ENCODE data around the gene TMEM178B. TPM values are rescaled to one million over a fixed set of nuclear protein-coding genes. Genes with fewer than 3 reads are reported as not detected.

Gene TMEM178B
- total RNA-seq, 1 experiment from 2014 or later = 0.34 TPM

DNA sequence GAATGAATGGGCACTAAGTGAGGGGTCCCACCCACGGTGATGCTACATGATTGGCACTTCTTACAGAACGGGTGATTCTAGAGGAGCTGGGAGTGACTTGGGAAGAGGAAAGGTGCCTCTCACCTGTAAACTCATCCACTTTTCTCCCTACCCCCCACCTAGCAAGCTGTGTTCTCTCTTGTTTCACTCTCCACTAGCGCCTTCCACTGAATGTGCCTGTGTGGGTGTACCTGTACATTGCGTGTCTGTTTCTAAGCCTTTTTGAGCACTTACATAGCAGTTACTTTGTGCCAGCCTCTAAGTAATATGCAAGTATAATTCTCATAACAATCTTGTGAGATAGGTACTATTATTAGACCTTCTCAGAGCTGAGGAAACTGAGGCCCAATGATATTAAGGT is 343.6 kb downstream of the TMEM178B start:
- DNase-seq (ENCODE audit: low read depth) = no peak

DNA sequence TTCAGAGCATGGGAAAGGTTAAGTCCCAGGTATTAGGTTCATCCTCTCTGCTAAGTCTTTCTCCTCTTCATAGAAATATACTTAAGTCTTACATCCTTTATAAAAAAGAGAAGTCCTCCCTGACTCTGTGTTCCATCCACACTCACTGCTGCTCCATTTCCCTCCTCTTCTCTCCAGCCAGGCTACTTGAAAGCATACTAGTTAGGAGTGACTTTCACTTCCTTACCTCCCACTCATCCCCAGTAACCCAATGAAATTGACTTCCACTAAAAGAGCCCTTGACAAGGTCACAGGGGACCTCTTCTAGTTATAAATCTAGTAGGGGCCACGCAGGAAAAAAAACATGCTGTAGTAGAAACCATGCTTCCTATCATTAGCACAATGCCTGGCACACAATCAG is 344.2 kb downstream of the TMEM178B start:
- DNase-seq (ENCODE audit: low read depth) = no peak

DNA sequence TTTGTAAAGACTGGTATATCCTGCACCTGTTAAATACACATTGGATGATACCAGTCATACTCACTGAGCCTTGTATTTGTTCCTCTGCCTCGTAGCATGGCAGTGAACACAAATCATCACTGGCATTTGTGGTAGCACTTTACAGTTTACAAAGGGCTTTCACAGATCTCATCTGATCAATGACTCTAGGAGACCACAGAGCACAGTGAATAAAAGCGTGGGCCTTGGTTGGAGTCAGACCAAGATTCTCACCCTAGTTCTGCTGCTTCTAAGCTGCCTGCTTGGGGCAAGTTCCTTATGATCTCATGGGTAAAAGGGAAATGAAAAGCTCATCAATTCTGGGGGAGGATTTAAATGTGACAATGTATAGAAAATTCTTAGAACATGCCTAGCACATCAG is 347.4 kb downstream of the TMEM178B start:
- DNase-seq (ENCODE audit: low read depth) = no peak

DNA sequence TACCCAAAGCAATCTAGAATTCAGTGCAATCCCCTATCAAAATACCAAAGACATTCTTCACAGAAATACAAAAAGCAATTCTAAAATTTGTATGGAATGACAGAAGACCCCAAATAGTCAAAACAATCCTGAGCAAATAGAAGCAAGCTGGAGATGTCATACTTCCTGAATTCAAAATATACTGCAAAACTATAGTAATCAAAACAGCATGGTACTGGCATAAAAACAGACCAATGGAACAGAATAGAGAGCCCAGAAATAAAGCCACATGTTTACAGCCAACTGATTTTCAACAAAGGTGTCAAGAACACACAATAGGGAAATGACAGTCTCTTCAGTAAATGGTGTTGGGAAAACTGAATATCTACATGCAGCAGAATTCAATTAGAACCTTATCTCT is 353.3 kb downstream of the TMEM178B start:
- no peak for DNase-seq (ENCODE audit: low read depth)

DNA sequence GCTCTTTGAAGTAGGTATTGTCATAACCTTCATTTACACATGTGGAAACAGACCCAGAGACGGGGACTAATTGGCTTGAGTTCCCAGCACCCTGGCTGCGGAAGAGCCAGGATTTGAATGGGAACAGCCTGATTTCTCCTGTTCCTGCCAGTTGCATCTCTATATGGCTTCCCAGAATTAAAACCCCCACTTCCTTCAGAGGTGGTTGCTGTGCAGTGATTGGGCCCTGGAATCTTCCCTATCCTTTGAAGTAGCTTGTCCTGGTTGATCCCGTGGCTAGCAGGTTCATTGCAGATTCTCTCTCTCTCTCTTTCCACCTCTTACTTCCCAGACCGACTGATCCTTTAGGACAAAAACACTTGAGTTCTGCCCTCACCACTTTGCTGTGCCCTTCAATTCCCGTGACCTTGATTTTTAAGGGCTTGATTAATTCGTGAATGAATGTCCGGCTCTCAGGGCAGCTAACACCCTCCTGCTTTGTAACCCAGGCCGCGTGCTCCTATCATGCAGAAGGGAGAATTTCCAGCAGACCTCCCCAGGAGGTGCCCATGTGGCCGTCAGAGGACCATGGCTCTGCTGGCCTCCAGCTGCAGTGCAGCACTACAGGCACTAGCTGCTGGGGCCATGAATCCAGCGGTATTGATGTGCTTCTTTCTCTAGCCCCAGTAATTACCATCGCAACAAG is 356.7 kb downstream of the TMEM178B start:
- no peak for DNase-seq (ENCODE audit: low read depth)

DNA sequence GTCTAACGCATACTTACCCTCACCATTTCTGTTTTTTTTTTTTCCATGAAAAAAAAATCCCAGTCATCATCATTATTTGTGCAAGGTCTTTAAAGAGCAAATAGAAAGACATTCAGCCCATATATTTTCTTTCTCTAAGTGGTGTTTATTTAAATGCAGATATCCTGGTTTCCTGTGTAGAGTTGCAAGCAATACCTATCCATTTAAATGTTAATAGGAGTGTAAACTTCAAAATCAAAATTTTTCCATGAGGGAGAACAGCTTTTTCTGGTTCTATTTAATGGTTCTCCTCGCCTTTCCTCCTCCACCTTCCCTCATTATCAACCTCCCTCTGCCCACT is 357.2 kb downstream of the TMEM178B start:
- DNase-seq (ENCODE audit: low read depth) = no peak

DNA sequence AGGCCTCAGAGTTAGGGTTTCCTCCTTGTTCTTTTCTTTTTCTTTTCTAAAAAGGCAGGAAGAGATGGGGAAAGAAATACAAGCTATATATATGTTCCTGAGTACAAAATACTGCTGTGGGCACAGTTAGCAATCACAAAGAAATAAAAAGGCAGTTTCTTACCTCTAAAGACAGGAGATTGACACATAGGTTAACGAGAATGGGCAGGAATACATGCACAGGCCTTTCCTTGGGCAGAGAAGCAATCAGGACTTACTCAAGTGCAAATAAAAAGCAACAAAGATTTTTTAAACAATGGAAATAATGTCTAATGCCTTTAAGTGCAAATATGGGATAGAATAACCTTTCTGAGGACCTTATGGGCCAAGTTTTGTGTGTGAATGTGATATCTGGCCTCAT is 357.8 kb downstream of the TMEM178B start:
- no peak for DNase-seq (ENCODE audit: low read depth)

DNA sequence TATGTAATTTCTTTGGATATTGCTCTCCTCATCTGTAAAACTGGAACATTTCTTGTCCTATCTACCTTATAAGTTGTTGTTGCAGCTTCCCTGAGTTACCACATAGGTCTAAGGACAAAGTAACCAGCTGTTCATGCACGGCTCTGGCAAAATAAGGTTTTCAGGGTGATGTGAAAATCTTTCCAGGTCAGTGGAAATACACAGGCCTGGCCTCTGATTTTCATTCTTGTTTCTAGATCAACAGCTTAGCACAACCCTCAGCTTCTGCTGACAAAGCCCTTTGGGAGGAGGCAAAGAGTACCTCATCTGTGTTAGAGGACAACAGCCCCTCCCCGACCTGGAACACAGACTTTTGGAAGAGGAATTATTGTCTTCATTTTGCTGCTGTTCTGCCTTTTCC is 359.8 kb downstream of the TMEM178B start:
- no peak for DNase-seq (ENCODE audit: low read depth)

DNA sequence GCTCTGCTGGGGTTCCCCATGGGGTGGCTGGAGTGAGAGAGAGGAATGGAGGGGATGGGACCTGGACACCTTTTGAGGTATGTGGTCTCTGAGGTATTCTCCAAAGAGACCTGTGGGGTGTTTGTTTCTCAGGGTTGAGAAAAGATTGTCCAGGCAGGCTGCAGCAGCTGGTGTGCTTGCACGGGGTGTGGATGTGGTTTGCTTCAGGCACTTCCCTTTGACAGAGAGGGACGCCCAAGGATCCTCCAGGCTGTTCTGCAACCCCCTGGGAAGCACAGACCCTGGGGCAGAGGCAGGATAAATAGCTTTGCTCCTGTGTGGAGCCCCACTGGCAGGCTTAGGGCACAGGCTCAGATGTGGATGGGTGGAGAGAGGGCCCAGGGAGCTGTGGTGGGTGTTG is 362.3 kb downstream of the TMEM178B start:
- no peak for DNase-seq (ENCODE audit: low read depth)

DNA sequence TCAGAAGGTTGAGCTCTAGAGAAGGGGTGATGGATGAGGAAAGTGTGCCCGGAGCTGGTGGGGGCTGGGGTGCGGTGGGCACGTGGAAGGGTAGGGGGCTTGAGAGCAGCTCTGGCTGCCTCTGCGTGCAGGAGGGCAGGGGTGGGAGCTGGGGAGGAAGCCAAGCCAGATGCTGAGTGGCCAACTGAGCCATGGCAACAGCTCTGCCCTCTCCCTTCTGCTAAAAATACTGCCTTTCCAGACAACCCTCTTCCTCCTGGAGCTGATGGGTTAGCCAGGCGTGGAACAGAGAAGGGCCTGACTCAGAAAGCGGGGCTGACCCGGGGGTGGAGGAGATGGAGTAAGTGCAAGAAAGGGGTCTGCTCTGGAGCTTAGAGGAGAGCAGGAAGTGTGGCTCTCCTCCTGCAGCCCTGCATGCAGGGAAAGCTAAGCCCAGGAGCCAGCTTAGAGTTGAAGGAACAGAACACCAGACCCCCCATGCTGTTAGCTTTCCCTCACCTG is 362.8 kb downstream of the TMEM178B start:
- DNase-seq (ENCODE audit: low read depth) = no peak

DNA sequence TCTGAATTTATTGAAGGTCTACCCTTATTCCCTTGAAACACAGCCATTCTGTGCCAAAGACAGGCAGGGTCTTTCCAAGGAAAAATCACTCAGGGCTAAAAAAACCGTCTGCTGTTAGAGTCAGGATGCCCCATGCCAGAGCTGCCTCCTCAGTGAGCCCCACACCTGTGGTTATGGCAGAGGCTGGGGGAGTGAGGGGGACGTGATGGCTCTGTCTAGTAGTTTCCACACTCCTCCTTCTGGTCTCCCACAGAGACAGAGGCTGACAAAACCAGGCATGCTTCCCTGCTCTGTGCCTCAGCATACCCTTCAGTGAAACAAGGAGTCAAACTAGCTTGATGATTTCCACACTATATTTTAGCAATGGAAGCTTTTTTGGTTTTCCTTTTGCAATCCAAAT is 365.3 kb downstream of the TMEM178B start:
- no peak for DNase-seq (ENCODE audit: low read depth)

DNA sequence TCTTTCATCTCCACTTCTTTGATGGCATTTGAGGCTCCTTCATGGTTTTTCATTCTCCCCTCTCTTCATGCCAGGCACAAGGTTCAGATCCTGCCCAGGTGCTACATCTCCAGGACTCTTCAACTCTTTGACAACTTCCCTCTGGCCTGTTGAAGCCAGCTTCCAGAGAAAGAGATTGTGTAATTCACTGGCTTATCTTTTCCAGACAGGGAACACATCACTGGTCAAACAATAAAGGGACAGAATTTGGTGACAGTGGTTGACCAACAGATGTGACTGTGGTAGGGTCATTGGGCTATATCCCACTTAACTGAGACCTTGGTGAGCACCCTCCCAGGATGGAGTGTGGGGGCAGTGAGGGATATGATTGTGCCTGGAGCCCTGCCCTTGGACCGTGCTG is 365.9 kb downstream of the TMEM178B start:
- no peak for DNase-seq (ENCODE audit: low read depth)

DNA sequence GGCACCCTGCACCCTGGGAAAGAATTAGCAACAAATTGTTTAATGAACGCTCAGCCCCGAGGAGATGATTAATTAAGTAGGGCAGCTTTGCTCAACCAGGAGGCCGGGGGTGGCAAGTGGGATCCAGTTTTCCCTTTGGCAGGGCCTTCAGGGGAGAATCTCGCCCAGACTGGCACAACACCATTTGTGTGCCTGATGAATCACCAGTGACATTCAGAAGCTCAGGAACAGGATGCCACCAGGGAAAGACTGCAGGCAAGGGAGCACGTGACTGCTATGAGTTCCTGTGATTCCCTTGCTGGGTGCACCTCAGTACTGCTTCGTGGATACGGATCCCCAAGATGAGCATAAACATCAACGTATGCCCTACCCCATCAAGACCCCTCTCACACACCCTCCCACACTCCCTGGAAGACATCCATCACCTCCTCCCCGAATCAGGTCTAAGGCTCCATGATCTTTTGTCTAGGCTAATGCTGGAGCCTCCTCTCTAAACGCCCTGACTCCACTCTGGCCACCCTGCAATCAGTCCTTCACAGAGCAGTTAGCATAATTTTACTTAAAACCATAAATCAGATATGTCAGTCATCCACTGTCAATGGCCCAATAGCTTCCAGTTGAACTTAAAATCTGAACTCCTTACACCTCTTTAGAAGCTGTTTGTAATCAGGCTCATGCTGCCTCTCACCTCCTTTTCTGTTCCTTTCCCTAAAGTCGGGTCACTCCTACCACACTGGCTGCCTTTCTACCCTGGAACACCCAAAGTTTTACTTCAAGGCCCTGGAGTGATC is 368.2 kb downstream of the TMEM178B start:
- peak; percentile 19 for DNase-seq (ENCODE audit: low read depth)

DNA sequence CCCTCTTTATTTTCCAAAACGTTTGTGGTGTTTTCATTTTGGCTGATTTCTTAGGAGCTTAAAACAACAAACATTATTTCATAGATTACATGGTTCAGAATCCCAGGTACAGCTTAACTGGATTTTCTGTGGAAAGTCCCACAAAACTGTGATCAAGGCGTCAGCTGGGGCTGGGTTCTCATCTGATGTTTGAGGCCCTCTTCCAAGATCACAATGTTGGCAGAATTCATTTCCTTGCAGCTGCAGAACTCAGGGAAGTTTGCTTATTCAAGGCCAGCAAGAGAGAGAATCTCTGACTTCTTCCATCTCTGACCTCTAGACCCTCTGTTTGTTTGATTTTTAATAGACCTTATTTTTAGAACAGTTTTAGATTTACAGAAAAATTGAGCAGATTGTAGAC is 368.9 kb downstream of the TMEM178B start:
- no peak for DNase-seq (ENCODE audit: low read depth)

DNA sequence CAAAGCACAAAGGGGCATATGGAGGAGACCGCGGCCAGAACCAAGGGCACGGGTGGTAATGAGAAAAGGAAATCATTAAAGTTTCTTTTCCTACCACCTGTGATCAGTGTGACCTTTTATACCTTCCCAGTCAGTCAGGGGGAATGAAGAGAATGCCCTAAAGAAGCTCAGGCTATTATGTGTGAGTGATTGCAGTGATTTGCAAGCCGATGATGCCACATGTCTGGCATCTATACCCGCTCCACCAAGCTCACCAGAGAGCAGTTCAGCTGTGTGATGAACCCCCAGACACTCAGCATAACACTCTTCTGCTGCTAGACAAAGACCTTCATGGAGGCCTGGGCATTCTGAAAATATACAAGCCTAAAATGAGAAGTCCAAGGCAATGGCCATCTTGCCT is 371.1 kb downstream of the TMEM178B start:
- no peak for DNase-seq (ENCODE audit: low read depth)

DNA sequence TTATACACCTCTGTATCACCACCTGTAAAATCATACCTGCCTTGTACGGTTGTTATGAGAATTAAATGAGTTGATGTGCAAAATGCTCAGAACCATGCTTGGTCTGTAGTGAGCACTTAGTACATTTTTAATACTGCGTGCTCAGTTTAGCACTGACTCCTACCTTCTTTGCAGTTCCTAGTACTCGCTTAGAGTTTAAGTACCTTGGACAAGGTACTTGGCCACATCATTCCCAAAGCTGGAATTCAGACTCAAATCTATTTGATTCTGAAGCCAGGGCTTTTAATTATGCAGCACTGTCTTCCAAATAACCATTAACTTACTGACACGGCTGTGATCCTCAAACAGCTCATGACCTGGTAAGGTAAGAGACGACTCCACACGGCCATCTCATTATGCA is 377.4 kb downstream of the TMEM178B start:
- no peak for DNase-seq (ENCODE audit: low read depth)

DNA sequence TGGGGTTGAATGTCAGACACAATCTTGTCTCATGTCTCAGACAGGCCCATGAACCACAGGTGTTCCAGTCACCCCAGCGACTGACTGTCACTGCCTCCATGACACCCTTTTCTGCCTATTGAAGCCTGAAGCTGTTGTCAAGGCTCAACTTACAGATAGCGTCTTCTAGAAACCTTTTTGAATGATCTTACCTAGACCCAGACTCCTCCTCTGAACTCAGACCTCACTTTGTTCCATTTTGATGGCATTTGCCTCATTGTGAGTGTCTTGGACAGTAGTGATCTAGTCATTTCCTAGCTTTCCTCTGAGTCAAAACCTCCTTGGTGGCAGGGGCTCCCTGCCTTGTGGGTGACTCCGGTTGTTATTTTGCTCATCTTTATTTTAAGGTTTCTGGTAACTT is 379.0 kb downstream of the TMEM178B start:
- DNase-seq (ENCODE audit: low read depth) = no peak

DNA sequence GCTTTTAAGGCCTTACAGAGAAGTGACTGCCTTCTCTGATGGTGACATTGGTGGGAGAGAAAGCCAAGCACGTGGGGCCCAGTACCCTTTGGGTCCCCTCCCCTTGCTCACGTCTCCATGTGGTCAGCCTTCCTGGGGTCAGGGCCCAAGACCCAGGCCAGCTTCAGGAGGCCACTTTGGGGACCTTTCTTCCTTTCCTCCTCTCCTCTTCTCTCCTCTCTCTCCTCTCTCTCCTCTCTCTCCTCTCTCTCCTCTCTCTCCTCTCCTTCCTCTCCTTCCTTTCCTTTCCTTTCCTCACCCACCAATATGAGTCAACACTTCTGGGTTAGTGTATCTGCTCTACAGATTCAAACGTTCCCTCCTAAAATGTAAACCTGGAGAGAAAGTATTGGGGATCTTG is 380.5 kb downstream of the TMEM178B start:
- no peak for DNase-seq (ENCODE audit: low read depth)

DNA sequence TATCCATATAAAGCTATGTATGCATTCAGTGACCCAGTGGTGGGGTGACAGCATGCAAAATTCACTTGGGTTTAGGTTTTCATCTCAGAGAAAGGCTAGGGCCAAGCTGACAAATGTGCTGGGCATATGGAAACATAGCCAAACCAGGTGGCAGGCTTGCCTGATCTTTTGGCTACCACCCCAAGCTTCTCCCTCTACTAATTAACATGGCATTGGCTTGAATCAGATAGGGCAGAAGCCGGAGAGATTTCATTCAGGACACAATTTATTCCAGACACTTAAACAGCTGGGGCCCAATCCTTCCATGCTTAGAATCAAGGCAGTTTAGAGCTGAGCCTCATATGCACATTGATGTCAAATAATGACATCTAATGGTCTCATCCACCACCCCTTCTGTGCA is 381.9 kb downstream of the TMEM178B start:
- DNase-seq (ENCODE audit: low read depth) = no peak

DNA sequence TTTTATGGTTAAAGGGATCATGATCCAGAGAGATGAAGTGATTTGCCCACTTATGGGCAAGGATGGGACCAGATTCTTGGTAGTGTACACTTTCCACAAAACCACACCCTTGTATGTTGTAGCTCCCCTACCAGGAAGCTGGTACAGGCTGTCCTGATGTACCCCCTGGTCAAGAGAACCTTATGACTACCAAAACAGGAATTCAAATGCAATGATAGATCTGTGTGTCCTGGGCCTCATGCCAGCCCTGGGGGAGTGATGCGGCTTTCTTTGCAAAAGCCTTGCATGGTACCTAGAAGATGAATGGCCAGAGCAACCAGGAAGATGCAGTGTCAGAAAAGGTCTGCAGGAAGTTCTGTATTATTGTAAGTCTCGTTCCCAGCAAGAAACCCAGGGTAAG is 382.4 kb downstream of the TMEM178B start:
- DNase-seq (ENCODE audit: low read depth) = peak; percentile 48

DNA sequence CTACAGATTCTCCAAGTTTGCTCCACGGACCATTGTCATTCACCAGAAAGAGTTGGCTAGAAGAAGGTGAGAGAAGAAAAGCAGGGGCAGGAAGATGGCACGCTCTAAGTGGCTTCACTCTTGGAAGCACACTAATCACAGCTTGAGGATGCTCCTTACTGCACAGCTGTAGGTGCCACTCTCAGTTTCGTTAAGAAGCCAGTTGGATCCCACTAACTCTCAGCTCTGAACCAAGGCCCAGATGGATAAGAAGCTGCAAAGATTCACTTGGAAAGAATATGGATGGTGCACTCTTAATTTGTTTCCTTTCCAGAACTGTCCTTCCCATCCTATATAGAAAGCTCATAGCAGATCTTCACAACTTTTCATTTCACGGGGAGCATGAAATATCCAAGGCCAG is 382.8 kb downstream of the TMEM178B start:
- DNase-seq (ENCODE audit: low read depth) = no peak

DNA sequence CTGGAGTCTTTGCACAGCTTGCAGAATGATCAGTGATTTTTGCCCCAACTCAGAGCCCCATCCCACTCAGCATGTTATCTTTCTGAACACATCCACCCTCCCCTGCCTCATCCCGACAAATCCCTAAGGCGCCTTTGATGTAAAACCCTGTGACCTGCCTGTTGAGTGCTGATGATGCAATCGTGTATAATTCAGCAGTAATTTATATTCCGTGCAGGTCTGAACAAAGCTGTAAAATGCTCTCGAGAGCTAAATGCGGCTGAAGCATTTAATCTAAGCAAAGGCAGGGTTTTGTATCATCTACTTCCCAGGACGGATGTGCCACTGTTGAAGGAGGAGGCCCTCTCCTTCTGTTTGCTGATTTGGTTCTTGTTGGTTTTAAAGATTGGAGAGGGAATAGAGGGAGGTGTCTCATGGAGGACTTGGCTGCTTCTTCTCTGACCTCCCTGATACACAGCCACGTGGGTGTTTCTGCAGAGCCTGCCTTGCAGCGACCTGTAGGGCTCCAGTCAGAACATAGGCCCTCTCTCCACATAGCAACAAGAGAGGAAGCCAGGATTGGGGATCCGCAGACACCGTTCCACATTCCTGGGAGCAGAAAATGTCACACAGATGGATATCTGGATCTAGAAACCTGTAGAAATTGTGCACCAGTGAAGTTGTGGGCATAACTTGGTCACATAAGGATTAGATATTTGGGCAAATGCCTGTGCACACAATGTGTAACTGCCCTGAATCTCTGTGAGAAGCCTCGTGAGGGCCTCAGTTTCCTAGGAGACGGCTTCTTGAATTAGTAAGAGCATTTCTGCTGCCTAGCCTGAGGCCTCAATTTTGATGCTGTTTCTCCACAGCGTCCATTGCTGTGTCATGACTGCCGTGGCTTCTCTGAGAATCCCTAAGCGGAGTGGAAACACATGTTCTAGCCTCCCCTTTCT is 387.2 kb downstream of the TMEM178B start:
- DNase-seq (ENCODE audit: low read depth) = no peak

All from LHCN-M2 (cell line).